ENCODE results near the gene MAP4K1.
A peak's percentile ranks its signal among the peaks of the same experiment; 100 is the strongest.
"Not testable (repeated sequence)": the region's sequence is repeated elsewhere in the genome, so short reads cannot be mapped to it uniquely, and the experiment has no call there.

Gene MAP4K1

GRCh38 chr19:38639679-38640078, 21.9 kb upstream of the MAP4K1 start:
- TF ChIP-seq CTCF (conservative IDR thresholded peaks at IDR 0.05; ENCODE audit: low read depth), result no peak
- no peak for DNase-seq (ENCODE audit: low spot score)
- CTCF ChIA-PET, result interaction anchor here (0.6 to 1.1 kb wide), 3 partner anchors 13 to 95 kb away, joined by 3 to 6 read pairs (median 6); no protein-coding TSS in a partner anchor
- POLR2A ChIA-PET (ENCODE audit: low non-redundant PET), result interaction anchor here (0.6 kb wide), 1 partner anchor 19 kb away, joined by 3 read pairs; no protein-coding TSS in a partner anchor
- peak overlapping the region; percentile 84 for H3K27ac ChIP-seq

GRCh38 chr19:38638461-38638860, 20.7 kb upstream of the MAP4K1 start:
- H3K27ac ChIP-seq, result peak overlapping the region; percentile 84
- TF ChIP-seq CTCF (conservative IDR thresholded peaks at IDR 0.05; ENCODE audit: low read depth), result no peak
- POLR2A ChIA-PET (ENCODE audit: low non-redundant PET), result interaction anchor here (1.0 kb wide), 1 partner anchor 25 kb away, joined by 3 read pairs; no protein-coding TSS in a partner anchor
- DNase-seq (ENCODE audit: low spot score), result no peak
- CTCF ChIA-PET, result no interaction called here

GRCh38 chr19:38635483-38636399, 18.0 kb upstream of the MAP4K1 start:
- POLR2A ChIA-PET (ENCODE audit: low non-redundant PET), result no interaction called here
- CTCF ChIA-PET, result interaction anchor here (0.6 to 2.2 kb wide), 7 partner anchors 10 to 202 kb away, joined by 3 to 11 read pairs (median 5); partner anchors contain the start of gene ACTN4
- DNase-seq (ENCODE audit: low spot score), result no peak
- no peak for TF ChIP-seq CTCF (conservative IDR thresholded peaks at IDR 0.05; ENCODE audit: low read depth)
- H3K27ac ChIP-seq, result peak overlapping the region; percentile 84

GRCh38 chr19:38634757-38635482, 17.2 kb upstream of the MAP4K1 start:
- POLR2A ChIA-PET (ENCODE audit: low non-redundant PET), result no interaction called here

GRCh38 chr19:38632476-38633213, 14.9 kb upstream of the MAP4K1 start:
- H3K27ac ChIP-seq, result peak overlapping the region; percentile 84
- TF ChIP-seq CTCF (conservative IDR thresholded peaks at IDR 0.05; ENCODE audit: low read depth), result no peak
- CTCF ChIA-PET, result interaction anchor here (0.7 kb wide), 1 partner anchor 112 kb away, joined by 3 read pairs; no protein-coding TSS in a partner anchor
- no peak for DNase-seq (ENCODE audit: low spot score)
- POLR2A ChIA-PET (ENCODE audit: low non-redundant PET), result no interaction called here

More at GRCh38 chr19:38634757-38635482, 17.2 kb upstream of the MAP4K1 start:
- CTCF ChIA-PET, result interaction anchor here (0.5 to 1.6 kb wide), 17 partner anchors 9 to 450 kb away, joined by 3 to 11 read pairs (median 3); no protein-coding TSS in a partner anchor
- peak; percentile 72 for DNase-seq (ENCODE audit: low spot score)
- TF ChIP-seq CTCF (conservative IDR thresholded peaks at IDR 0.05; ENCODE audit: low read depth), result peak; percentile 92
- H3K27ac ChIP-seq, result peak overlapping the region; percentile 84

GRCh38 chr19:38631811-38632475, 14.2 kb upstream of the MAP4K1 start:
- H3K27ac ChIP-seq, result peak overlapping the region; percentile 84
- POLR2A ChIA-PET (ENCODE audit: low non-redundant PET); DNase-seq (ENCODE audit: low spot score): not testable (repeated sequence)
- CTCF ChIA-PET, result interaction anchor here (0.7 kb wide), 1 partner anchor 113 kb away, joined by 3 read pairs; no protein-coding TSS in a partner anchor

- peak overlapping the region; percentile 84 for H3K27ac ChIP-seq
- CTCF ChIA-PET; POLR2A ChIA-PET (ENCODE audit: low non-redundant PET); DNase-seq (ENCODE audit: low spot score): not testable (repeated sequence)
These were observed 13.5 kb upstream of the MAP4K1 start for GRCh38 chr19:38631301-38631700.
